Endothelial cell of umbilical vein (primary cell): Measurements from ENCODE around the gene UGT8. TPM values are rescaled to one million over a fixed set of nuclear protein-coding genes. Genes with fewer than 3 reads are reported as not detected.

Experiments
- BruUV-seq: library from RNA; stranded (reverse); fragments of 400-500 nt; replicated peaks from 2 replicates; lab custom pipeline; 2021; lab: Mats Ljungman, UMichigan
- CTCF ChIA-PET: fragments of 300-600, 350-600 bp; sonication (Branson Sonifier 250); formaldehyde crosslinking; loops from one replicate; lab custom pipeline; 2021; ENCODE audit warnings: antibody characterized with exemption, inconsistent platforms; lab: Charles Lee
- POLR2A ChIA-PET: fragments of 300-600, 350-600 bp; sonication (Branson Sonifier 250); formaldehyde crosslinking; loops from one replicate; lab custom pipeline; 2021; ENCODE audit warnings: antibody characterized with exemption, inconsistent platforms; lab: Charles Lee
- DNase-seq: peaks from one replicate; pipeline ENCODE4 v3.0.0-alpha.2; 2011; ENCODE audit warnings: low read depth, low spot score
- FAIRE-seq: peaks from 2 replicates; lab custom pipeline; 2011; peaks lifted over from hg19 to GRCh38; lab: Jason Lieb, UNC
- H2AFZ ChIP-seq: 2 replicates; pipeline ENCODE4 v1.6.0; 2012; ENCODE audit warnings: low read depth, low read length, control low read depth, inconsistent platforms
- H3K27ac ChIP-seq: 2 replicates; pipeline ENCODE4 v1.5.1; 2011; ENCODE audit warnings: low read depth, mild to moderate bottlenecking, control low read depth, low read length, moderate library complexity; ENCODE audit not compliant: insufficient read depth
- H3K27me3 ChIP-seq, 2 experiments: 2 replicates each; pipeline versions ENCODE4 v1.6.0 to v1.6.1; 2011; ENCODE audit warnings: low read length in 2 of 2, mixed read lengths in 1 of 2; ENCODE audit not compliant: control insufficient read depth in 2 of 2, insufficient read depth in 2 of 2
- H3K36me3 ChIP-seq, 2 experiments: 2 replicates in 1 of 2; 3 replicates in 1 of 2; pipeline ENCODE4 v1.5.1; 2011; ENCODE audit warnings: low read length in 2 of 2, mild to moderate bottlenecking in 1 of 2, moderate library complexity in 1 of 2; ENCODE audit not compliant: control insufficient read depth in 2 of 2, insufficient read depth in 2 of 2; ENCODE audit errors: extremely low read depth in 1 of 2
- H3K4me1 ChIP-seq: 3 replicates; pipeline ENCODE4 v1.5.1; 2011; ENCODE audit warnings: mild to moderate bottlenecking, low read length; ENCODE audit not compliant: control insufficient read depth, insufficient read depth; ENCODE audit errors: extremely low read depth
- H3K4me2 ChIP-seq: 2 replicates; pipeline ENCODE4 v1.6.1; 2011; ENCODE audit warnings: low read length, control low read depth, mixed read lengths; ENCODE audit not compliant: insufficient read depth
- H3K4me3 ChIP-seq, 3 experiments: fragments of 200-600 bp in 1 of 3; sonication (generic), shearing (Covaris generic) in 1 of 3; replicated peaks in 1 of 3; 2 replicates each; pipeline ENCODE4 v1.5.1; 2011 to 2016; ENCODE audit warnings: control low read depth in 3 of 3, low read length in 3 of 3, mild to moderate bottlenecking in 2 of 3, inconsistent platforms in 1 of 3, low read depth in 1 of 3, moderate library complexity in 1 of 3; ENCODE audit not compliant: insufficient read depth in 1 of 3
- H3K79me2 ChIP-seq: 2 replicates; pipeline ENCODE4 v1.6.0; 2012; ENCODE audit warnings: low read length, inconsistent platforms; ENCODE audit not compliant: control insufficient read depth, insufficient read depth
- H3K9ac ChIP-seq: replicated peaks from 2 replicates; pipeline ENCODE3; 2011; ENCODE audit warnings: low read length, control low read depth; ENCODE audit not compliant: insufficient read depth; ENCODE audit errors: extremely low read depth
- H3K9me1 ChIP-seq: replicated peaks from 3 replicates; pipeline ENCODE4 v1.6.0; 2011; ENCODE audit warnings: mild to moderate bottlenecking, low read length; ENCODE audit not compliant: control insufficient read depth, insufficient read depth; ENCODE audit errors: extremely low read depth
- H3K9me3 ChIP-seq: replicated peaks from 2 replicates; pipeline ENCODE4 v1.5.1; 2012; ENCODE audit warnings: low read length, inconsistent platforms; ENCODE audit not compliant: control insufficient read depth, insufficient read depth
- H4K20me1 ChIP-seq: replicated peaks from 2 replicates; pipeline ENCODE3; 2011; ENCODE audit warnings: mild to moderate bottlenecking, low read length; ENCODE audit not compliant: control insufficient read depth, insufficient read depth; ENCODE audit errors: extremely low read depth
- EZH2 ChIP-seq: IDR thresholded peaks from 2 replicates; pipeline ENCODE4 v1.6.1; 2012; ENCODE audit warnings: borderline replicate concordance, low read depth, mild to moderate bottlenecking, moderate library complexity, low read length, inconsistent platforms; ENCODE audit not compliant: severe bottlenecking
- FOS ChIP-seq: IDR thresholded peaks from 2 replicates; pipeline ENCODE4 v1.6.1; 2011; ENCODE audit warnings: mild to moderate bottlenecking, low read length, moderate library complexity, borderline replicate concordance; ENCODE audit not compliant: insufficient read depth
- GATA2 ChIP-seq: IDR thresholded peaks from 2 replicates; pipeline ENCODE4 v1.7.0; 2011; ENCODE audit warnings: low read depth, mild to moderate bottlenecking, moderate library complexity, mixed read lengths, low read length; ENCODE audit not compliant: insufficient read length, insufficient read depth
- JUN ChIP-seq: IDR thresholded peaks from 2 replicates; pipeline ENCODE4 v1.6.1; 2011; ENCODE audit warnings: borderline replicate concordance, low read depth; ENCODE audit not compliant: insufficient read length, insufficient read depth
- MYC ChIP-seq: IDR thresholded peaks from one replicate; pipeline ENCODE4 v1.6.1; 2011; ENCODE audit warnings: mild to moderate bottlenecking, low read depth, low read length
- POLR2A ChIP-seq: IDR thresholded peaks from 2 replicates; pipeline ENCODE4 v1.6.1; 2012; ENCODE audit warnings: low read depth, mild to moderate bottlenecking, control low read depth, low read length
- POLR2AphosphoS5 ChIP-seq: IDR thresholded peaks from 2 replicates; pipeline ENCODE4 v1.6.1; 2012; ENCODE audit warnings: low read depth, mild to moderate bottlenecking, control low read depth, low read length, moderate library complexity; ENCODE audit not compliant: insufficient read depth
- dilution Hi-C: fragments of 300-500 bp; cut with MboI; formaldehyde crosslinking; loops from one replicate; pipeline ENCODE4 v1.15.0; 2019; ENCODE audit warnings: low sequenced_read_pairs; ENCODE audit not compliant: extremely low pct_ligation_motif_present
- intact Hi-C: fragments of 100-400 bp; cut with micrococcal nuclease; formaldehyde crosslinking; loops from one replicate; pipeline ENCODE4 v1.10.0; 2022
- polyA plus RNA-seq, 4 experiments: library from polyadenylated mRNA; depleted of rRNA in 3 of 4; stranded (reverse) in 3 of 4; unstranded in 1 of 4; fragments of >200 nt; gene quantifications; 2 replicates each; pipeline versions ENCODE4 v1.2.1 to v1.2.3, GENCODE V29; 2011 to 2012; ENCODE audit warnings: missing spikeins in 1 of 4
- total RNA-seq: library from RNA; stranded (reverse); gene quantifications from 2 replicates; pipeline ENCODE4 v1.2.3, GENCODE V29; 2021
- TF ChIP-seq, protein P1 (sequence below), 2 donors: IDR thresholded peaks; 1 replicate in 1 of 2; 2 replicates in 1 of 2; pipeline ENCODE4 v1.5.1; 2011; ENCODE audit warnings: low read length in 2 of 2, mild to moderate bottlenecking in 2 of 2, moderate library complexity in 2 of 2, control low read depth in 1 of 2, inconsistent platforms in 1 of 2, low read depth in 1 of 2; ENCODE audit not compliant: insufficient read depth in 1 of 2; ENCODE audit errors: extremely low read depth in 1 of 2
- TF ChIP-seq, protein P2 (sequence below): IDR thresholded peaks from 2 replicates; pipeline ENCODE4 v1.6.1; 2011; ENCODE audit not compliant: insufficient read depth, insufficient read length

Gene UGT8
- total and polyA plus RNA-seq, 2 donors (not counting 3 experiments of a cell fraction or from before 2014, with no cell fraction given) = 0.11 TPM; not detected in 1

- H3K4me3 ChIP-seq = no peak overlapping the region
- FAIRE-seq = no peak
- intact Hi-C loops = loop anchor here (10.0 kb wide), 4 partner anchors 738 to 1338 kb away; no protein-coding TSS in a partner anchor
These were observed 94.4 kb downstream of the UGT8 start for GRCh38 chr4:114692958-114693357.

More at GRCh38 chr4:114692958-114693357, 94.4 kb downstream of the UGT8 start:
- no TSS peak for BruUV-seq
- Histone ChIP-seq H3K36me3 (no peaks in the 10 kb centered on the region), H3K9ac (no peak overlapping the region), H3K4me1 (peaks cover 4% of the 10 kb centered on the region), H4K20me1 (no peaks in the 10 kb centered on the region), H3K9me3 (no peaks in the 10 kb centered on the region), H3K4me2 (no peak overlapping the region), H3K27ac (no peak overlapping the region), H2AFZ (no peak overlapping the region), H3K27me3 (peaks cover 1 to 2% of the 10 kb centered on the region in 2 experiments), H3K79me2 (no peaks in the 10 kb centered on the region), H3K9me1 (no peaks in the 10 kb centered on the region)
- TF ChIP-seq, protein P1, sequence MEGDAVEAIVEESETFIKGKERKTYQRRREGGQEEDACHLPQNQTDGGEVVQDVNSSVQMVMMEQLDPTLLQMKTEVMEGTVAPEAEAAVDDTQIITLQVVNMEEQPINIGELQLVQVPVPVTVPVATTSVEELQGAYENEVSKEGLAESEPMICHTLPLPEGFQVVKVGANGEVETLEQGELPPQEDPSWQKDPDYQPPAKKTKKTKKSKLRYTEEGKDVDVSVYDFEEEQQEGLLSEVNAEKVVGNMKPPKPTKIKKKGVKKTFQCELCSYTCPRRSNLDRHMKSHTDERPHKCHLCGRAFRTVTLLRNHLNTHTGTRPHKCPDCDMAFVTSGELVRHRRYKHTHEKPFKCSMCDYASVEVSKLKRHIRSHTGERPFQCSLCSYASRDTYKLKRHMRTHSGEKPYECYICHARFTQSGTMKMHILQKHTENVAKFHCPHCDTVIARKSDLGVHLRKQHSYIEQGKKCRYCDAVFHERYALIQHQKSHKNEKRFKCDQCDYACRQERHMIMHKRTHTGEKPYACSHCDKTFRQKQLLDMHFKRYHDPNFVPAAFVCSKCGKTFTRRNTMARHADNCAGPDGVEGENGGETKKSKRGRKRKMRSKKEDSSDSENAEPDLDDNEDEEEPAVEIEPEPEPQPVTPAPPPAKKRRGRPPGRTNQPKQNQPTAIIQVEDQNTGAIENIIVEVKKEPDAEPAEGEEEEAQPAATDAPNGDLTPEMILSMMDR (IDR thresholded peaks at IDR 0.05; ENCODE audit: extremely low read depth in 1 of 2, insufficient read depth in 1 of 2, low read depth in 1 of 2, low read length in 2 of 2) = no peak
- TF ChIP-seq POLR2AphosphoS5 (no peak), POLR2A (no peak), GATA2 (no peak), JUN (no peak), MYC (no peak), EZH2 (no peak), FOS (no peak)
- TF ChIP-seq, protein P2, sequence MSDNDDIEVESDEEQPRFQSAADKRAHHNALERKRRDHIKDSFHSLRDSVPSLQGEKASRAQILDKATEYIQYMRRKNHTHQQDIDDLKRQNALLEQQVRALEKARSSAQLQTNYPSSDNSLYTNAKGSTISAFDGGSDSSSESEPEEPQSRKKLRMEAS = no peak
- CTCF ChIA-PET = no interaction called here
- dilution Hi-C loops = no loop called here
- POLR2A ChIA-PET = no interaction called here
- DNase-seq = no peak
